DMS114 treated with DMSO at 0.1 percent for 48 hours (cell line): ENCODE data around the gene MDC1.
"Not testable (repeated sequence)": the region's sequence is repeated elsewhere in the genome, so short reads cannot be mapped to it uniquely, and the experiment has no call there.

Experiments
- DNase-seq: peaks from one replicate; lab custom pipeline; 2025; ENCODE audit not compliant: unreplicated experiment; lab: John Stamatoyannopoulos, UW

Gene MDC1

DNA sequence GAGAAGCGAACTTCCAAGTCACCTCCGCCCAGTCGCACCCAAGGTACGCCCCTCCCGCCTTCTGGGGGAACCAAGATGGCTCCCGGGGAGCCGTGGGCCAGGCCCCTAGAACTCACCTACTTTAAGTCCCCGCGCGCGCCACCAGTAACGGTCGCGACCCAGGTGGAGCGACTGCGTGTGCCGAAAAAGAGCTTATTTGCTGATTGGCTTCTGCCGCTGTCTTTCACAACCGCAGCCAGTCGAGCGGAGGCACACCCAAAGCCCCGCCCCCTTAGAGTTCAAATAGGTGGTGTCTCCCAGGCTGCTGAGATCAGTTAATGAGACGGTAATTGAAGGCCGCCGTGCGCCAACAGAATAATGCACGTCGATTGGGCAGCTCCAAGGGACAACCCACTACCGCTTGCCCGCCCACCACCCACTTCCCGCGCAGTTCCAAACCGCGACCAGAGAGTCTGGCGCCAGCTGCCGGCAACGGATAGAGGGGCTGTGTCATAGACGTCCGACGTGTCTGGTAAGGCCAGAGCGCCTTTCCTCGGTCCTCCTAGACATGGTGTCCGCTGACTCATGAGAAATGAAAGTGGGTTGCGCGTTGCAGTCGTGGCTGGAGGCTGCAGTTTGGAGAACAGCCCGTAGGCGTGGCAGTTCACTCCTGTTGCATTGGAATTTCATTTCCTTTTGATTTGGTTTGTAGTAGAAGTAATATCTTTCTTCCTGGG lies at the start of gene MDC1:
Gene MDC1, minus strand, starts transcription at position 153 of the 716 bp plus-strand sequence. CDS start 2,106 bp downstream, outside the sequence.
- DNase-seq, result peak; percentile 100

- no peak for DNase-seq
Observed at GRCh38 chr6:30766461-30767157, 49.5 kb upstream of the MDC1 start.

GRCh38 chr6:30765495-30765894 lies 48.4 kb upstream of the MDC1 start:
- not testable (repeated sequence) for DNase-seq

- DNase-seq, result not testable (repeated sequence)
Observed at GRCh38 chr6:30764490-30765043, 47.5 kb upstream of the MDC1 start.

DNA sequence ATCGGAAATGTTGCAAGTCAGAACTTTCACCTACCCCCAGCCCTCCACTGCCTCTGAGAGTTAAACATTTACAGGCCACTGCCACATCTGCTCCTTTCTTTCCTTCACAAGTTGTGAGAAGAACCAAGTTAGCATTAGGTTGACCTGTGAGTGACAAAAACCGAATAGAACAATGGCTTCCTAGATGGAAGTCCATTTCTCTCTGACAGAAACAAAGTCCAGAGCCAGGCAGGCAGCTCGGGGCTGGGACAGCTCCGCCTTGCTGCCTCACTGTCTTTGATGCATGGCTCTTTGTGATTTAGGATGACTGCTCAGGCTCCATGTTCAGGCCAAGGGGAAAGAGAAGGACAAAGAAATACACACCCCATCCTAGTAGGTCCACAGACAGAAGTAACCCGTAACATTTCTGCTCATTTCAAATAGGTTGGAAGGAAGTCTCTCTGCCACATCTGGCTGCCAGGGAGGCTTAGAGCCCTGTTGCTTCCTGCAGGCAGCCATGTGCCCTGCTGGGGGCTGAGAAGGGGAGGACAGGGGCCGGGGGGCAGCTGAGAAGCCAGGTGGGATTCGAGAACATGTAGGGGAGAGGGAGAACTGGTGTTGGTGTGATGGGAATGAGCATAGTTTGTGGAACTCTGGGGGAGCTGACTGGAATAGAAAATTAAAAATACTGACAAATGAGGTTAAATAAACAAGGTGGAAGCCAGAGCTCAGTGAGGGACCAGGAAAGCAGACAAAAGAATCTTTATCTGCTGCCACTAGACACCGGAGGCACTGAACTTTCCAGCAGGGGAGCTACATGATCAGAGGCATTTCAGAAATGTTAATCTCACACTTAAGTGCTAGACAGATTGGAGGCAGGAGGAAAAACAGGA lies 46.8 kb upstream of the MDC1 start:
- DNase-seq, result no peak

DNA sequence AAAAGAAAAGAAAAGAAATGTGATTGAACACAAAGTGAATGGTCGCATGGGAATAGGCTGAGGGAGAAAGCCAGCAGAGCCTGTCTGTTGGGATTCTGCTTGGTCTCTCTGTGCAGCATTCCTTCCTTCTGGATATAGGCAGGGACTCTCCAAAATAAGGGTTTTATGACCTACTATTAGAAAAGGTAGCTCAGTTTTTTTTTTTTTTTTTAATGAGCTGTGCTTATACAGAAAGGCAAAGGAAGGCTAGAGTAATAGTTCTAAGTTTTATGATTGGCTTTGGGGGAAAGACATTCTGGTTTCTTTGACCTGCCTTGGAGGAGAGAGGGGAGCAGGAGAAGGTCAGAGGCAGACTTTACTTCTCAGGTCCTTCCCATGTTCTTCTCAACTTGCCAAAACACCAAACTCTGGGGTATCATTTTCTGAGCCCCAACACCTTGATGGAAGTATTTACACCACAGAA lies 46.1 kb upstream of the MDC1 start:
- no peak for DNase-seq

- no peak for DNase-seq
Observed at GRCh38 chr6:30761791-30762429, 44.8 kb upstream of the MDC1 start.

GRCh38 chr6:30760549-30760948 lies 43.5 kb upstream of the MDC1 start:
- DNase-seq, result no peak

DNA sequence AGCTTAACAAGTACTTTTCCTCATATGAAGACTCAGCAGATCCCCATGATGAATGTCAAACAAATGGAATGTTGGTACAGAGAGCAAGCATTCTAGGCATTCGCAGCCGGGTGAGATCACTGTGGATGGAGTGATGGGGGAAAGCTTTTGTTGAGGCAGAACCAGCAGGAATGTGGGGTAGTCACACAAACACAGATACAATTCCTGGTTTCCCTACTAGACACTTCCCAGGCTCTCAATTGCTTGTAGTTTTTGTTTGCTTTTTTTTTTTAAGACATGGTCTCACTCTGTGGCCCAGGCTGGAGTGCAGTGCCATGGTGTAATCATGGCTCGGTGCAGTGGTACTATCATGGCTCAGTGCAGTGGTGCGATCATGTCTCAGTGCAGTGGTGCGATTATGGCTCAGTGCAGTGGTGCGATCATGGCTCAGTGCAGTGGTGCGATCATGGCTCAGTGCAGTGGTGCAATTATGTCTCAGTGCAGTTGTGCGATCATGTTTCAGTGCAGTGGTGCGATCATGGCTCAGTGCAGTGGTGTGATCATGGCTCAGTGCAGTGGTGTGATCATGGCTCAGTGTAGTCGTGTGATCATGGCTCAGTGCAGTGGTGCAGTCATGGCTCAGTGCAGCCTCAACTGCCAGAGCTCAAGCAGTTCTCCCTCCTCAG lies 42.6 kb upstream of the MDC1 start:
- no peak for DNase-seq

- no peak for DNase-seq
Observed at GRCh38 chr6:30757261-30757904, 40.3 kb upstream of the MDC1 start.

DNA sequence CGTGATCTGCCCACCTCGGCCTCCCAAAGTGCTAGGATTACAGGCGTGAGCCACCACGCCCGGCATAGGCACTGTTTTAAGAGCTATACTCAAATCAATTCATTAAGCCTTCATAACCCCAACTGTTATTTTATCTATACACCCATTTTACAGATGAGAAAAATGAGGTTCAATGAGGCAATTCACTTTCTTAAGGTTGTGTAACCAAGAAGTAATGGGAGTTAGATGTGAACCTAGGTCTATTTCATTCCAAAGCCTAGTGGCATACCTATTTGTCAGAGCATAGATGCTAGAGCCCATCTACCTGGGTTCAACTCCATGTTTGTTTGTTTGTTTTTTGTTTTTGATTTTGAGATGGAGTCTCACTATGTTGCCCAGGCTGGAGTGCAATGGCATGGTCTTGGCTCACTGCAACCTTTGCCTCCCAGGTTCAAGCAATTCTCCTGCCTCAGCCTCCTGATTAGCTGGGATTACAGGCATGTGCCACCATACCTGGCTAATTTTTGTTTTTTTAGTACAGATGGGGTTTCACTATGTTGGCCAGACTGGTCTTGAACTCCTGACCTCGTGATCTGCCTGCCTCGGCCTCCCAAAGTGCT lies 39.4 kb upstream of the MDC1 start:
- not testable (repeated sequence) for DNase-seq

- DNase-seq, result no peak
Observed at GRCh38 chr6:30754631-30755030, 37.5 kb upstream of the MDC1 start.

- DNase-seq, result no peak
Observed at GRCh38 chr6:30752157-30752927, 35.3 kb upstream of the MDC1 start.

- no peak for DNase-seq
Observed at GRCh38 chr6:30750379-30750668, 33.2 kb upstream of the MDC1 start.

- DNase-seq, result no peak
Observed at GRCh38 chr6:30749554-30750378, 32.7 kb upstream of the MDC1 start.

DNA sequence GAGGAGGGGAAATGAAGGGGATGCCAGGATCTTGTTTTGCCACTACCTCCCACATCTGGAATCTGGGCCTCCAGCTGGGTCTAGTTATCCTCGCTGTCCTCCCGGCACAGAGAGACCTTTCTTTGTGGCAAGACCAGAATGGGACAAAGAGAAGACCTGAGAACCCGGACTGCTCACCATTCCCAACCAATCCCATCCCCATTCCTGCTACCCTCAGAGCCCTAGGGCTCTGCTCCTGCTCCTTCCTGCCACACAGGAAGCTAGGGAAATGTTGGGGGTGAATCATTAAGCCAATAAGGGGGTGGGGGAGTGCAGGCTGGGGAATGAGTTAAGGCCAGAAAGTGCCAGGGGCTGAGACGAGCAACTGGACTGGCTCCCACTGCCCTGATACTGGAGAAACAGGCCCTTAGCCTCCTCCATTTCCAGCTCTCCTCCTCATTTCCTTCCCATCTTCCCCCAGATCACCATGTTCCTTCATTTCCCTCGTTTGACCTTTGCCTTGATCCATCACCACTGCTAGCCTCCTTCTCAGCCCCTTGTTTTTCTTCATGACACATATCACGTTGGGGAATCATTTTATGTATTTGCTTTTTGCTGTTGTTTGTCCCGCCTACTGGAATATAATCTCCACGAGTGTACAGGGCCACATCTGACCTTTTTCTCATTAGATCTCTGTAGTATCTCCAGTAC lies 31.9 kb upstream of the MDC1 start:
- DNase-seq, result no peak
